SU-DHL-6 (cell line): ENCODE data around the gene STK40.

Experiments
- EZH2phosphoT487 ChIP-seq: fragments of 200-600 bp; sonication (generic), shearing (Covaris generic); conservative IDR thresholded peaks from 2 replicates; pipeline ENCODE4 v1.6.1; 2018; ENCODE audit warnings: mild to moderate bottlenecking, antibody characterized with exemption, low read length, moderate library complexity, mixed read lengths
- TF ChIP-seq, protein P1 (sequence below): fragments of 200-600 bp; sonication (generic); IDR thresholded peaks from one replicate; pipeline ENCODE4 v1.5.1; 2017; ENCODE audit warnings: antibody characterized with exemption, mild to moderate bottlenecking, low read length, moderate library complexity; ENCODE audit not compliant: insufficient read depth, poor library complexity, severe bottlenecking

DNA sequence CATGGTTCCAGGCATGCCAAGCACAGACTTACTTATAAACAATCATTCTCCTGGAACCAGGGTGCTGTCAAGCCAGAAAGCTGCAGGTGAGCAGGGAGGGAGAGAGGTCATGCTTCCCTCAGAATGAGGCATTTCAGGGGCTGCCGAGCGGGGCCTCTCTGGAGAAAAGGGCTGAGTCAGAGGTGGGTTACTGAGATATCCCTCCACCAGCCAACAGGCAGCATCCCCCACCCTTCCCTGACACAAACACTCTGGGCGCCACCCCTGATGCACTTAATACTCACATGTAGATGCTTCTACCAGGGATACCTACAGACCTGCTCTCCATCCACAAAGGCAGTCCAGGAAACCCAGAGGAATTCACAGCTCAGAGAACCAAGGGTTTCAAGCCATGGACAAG lies 13.1 kb downstream of the STK40 start:
- TF ChIP-seq, protein P1, sequence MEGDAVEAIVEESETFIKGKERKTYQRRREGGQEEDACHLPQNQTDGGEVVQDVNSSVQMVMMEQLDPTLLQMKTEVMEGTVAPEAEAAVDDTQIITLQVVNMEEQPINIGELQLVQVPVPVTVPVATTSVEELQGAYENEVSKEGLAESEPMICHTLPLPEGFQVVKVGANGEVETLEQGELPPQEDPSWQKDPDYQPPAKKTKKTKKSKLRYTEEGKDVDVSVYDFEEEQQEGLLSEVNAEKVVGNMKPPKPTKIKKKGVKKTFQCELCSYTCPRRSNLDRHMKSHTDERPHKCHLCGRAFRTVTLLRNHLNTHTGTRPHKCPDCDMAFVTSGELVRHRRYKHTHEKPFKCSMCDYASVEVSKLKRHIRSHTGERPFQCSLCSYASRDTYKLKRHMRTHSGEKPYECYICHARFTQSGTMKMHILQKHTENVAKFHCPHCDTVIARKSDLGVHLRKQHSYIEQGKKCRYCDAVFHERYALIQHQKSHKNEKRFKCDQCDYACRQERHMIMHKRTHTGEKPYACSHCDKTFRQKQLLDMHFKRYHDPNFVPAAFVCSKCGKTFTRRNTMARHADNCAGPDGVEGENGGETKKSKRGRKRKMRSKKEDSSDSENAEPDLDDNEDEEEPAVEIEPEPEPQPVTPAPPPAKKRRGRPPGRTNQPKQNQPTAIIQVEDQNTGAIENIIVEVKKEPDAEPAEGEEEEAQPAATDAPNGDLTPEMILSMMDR, result no peak
- TF ChIP-seq EZH2phosphoT487, result no peak
